ENCODE results near the gene SORBS2.

Gene SORBS2

GRCh38 chr4:185600801-185601434 lies 211.1 kb downstream of the SORBS2 start:
- no peak for DNase-seq
- intact Hi-C loops (cut with DNase I): no loop called here

GRCh38 chr4:185599553-185600243 lies 212.3 kb downstream of the SORBS2 start:
- DNase-seq: no peak
- intact Hi-C loops (cut with DNase I): loop anchor here (10.0 kb wide), 1 partner anchor 65 kb away; the partner anchor contains the start of gene PDLIM3

DNA sequence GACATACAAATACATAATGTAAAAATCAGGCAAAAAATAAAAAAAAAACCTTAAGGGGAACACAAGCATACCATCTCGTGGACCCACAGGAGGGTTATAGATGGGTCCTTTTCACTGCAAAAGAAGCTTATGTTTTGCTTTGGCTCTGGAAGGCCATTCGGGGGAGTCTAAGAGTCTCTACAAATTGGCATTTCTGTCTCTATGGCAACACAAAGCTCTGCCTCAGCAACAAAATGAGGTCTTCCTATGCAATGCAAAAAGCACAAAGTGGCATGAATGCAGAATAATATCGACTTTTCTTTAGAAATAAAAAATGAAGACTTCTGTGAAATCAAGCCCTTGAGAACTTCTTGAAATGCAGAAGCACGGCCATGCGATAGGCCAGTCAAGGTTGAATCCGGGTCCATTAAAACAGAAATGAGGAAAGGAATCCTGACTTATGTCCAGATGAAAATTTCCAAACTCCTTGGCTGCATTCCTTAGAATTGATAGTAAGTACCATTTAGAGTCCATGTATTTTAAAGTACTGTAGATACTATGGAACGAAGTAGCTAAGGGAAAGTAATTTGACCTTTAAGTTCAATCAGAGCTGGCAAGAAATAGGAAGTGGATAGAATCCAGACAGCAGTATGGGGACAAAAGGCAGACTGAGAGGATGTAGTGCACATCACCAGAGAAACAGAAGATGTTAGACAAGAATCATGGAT lies 213.0 kb downstream of the SORBS2 start:
- DNase-seq: no peak
- intact Hi-C loops (cut with DNase I): loop anchor here (10.0 kb wide), 1 partner anchor 64 kb away; the partner anchor contains the start of gene PDLIM3

DNA sequence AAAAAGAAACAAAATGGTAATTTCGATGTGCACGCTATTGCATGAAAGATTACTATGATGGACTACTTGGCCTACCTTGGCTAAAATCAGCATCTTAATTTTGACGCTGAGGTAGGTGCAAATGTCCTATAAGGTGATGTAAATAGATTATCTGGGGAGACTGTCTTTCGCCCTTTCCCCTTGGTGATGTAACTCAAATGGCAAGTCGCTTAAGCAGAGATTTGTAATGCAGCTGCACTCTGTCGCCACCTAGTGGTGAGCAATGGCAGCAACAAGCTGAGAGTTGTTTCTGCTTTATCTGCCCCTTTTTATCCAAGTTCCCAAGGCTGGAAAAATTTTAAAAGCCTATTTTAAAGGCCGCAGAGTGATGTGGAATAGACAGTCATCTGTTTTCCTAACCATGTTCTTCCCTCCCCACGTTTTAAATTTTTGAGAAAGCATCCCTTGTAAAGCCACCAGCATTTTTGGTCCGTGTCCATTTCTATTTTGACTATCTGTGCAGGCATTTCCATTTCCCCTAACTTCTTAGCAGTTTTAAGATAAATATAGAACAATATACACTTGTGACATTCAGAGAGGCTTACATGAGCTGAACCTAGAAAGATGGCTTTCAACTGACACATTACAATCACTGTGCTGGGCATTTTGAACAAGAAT lies 214.3 kb downstream of the SORBS2 start:
- intact Hi-C loops (cut with DNase I): loop anchor here (1.0 to 10.0 kb wide), 2 partner anchors 63 to 126 kb away; partner anchors contain the start of genes CCDC110 and PDLIM3

DNA sequence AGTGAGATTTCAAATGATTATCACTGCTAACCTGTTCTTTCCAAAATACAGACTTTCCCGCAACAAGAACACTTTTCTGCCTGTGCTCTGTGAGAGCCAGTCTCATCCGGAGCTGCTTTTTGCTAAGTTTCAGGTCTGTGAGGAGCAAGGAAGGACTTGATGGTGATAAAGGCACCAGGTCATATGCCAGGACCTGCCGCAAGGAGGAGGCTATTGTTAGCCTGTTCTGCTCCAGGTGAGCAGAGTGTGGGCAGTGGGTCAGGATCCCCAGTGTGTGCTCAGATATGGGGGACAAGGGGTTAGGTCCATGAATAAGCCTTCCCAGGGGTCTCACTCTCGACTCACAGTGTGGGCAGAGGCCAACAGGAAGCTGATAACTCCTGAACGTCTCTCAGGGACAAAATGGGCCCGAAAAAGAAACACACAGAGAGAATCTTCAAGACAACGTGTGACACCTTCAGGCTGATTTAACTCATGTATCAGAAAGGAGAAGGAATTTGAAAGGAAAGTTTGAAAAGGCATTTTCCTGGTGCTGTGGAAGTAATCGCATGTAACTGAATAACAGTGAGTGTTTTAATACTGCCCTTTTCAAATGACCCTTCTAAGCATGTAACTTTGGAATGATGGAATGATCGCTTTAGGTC lies 219.0 kb downstream of the SORBS2 start:
- no peak for DNase-seq
- intact Hi-C loops (cut with DNase I): loop anchor here (10.0 kb wide), 1 partner anchor 58 kb away; the partner anchor contains the start of gene PDLIM3

More for the DNA sequence above, 214.3 kb downstream of the SORBS2 start:
- DNase-seq: peak; percentile 43 to 95 (median 79)

DNA sequence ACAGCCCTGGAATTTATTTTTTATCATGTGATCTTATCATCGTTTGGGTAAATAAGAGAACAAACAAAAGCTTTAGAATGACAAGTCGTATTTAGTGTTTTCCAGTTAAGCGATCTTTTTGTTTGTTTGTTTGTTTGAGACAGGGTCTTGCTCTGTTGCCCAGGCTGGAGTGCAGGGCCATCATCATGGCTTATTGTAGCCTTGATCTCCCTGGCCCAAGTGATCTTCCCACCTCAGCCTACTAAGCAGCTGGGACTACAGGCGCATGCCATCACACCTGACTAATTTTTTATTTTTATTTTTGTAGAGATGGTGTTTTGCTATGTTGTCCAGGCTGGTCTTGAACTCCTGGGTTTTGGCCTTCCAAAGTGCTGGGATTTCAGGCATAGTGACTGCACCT lies 219.6 kb downstream of the SORBS2 start:
- no peak for DNase-seq
- intact Hi-C loops (cut with DNase I): loop anchor here (10.0 kb wide), 1 partner anchor 58 kb away; the partner anchor contains the start of gene PDLIM3

DNA sequence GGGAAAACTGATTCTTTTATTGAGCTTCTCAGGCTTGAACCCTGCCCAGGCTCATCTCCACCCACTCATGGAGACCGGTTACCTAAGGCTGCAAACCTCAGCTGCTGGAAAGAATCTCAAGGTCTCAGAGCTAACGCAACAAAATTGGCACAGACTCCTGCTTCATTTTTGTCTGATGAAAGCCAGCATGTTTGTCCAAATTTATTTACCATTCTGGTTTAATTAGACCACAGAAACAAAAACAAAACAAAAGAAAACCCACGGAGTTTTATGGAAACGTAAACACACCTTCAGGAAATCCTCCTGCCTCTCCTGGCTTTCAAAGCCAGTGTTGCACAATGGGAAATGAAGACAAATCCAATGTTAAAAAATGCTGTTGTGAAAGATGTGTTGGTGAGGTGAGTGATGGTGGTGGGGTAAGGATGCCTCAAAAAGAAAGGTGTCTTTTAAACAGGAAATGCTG lies 220.3 kb downstream of the SORBS2 start:
- intact Hi-C loops (cut with DNase I): loop anchor here (10.0 kb wide), 1 partner anchor 57 kb away; the partner anchor contains the start of gene PDLIM3
- no peak for DNase-seq

DNA sequence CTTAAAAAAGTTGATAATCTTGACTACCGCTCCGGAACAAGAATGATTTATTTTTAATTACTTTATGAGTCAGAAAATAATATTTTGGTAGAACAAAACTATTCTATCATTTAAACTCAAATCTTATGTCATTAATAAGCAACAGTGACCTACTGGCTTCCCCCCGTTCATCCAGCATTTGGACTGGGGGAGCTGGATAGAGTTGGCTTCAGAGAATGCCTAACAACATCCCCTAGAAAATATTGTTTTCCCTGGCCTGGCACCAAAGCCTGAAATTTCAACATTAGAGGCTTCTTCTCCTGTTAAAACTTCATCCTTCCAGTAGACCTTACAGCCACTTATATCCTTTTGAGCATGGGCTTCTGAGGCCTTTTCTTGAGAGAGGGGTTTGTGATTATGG lies 221.0 kb downstream of the SORBS2 start:
- no peak for DNase-seq
- intact Hi-C loops (cut with DNase I): loop anchor here (10.0 kb wide), 1 partner anchor 56 kb away; the partner anchor contains the start of gene PDLIM3

DNA sequence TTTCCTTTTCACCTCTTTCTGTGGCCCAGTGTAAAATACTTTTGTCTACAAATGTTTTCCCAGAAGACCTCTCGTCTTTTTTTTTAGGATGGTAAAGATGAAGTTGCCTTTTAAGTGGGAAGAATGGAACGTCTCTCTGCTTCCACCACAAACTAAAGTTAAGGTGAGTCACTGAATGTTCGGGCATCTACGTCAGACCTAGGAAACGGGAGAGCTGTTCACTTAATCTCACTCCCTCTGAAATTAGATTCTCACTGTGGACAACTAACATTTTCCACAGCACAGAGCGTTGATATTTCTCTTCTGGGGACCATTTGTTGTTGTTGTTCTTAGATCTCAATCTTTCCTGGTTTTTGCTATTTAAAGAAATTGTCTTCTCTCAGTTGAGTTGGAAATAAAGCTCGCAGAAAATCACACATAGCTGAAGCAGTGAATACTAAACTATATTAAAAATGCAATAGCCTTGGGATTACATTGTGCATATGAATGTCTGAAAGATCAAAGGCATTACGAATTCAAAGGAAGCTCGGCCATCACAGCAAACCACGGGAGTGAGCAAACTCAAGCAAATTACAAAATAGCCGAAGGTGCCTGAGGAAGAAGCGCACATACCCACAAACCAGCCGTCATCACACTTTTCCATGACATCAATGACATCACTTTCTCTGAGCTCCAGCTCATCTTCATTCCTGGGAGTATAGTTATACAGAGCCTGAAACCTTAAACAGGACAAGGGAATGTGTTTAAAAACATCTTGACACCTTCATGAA lies 222.7 kb downstream of the SORBS2 start:
- DNase-seq: no peak
- intact Hi-C loops (cut with DNase I): no loop called here

DNA sequence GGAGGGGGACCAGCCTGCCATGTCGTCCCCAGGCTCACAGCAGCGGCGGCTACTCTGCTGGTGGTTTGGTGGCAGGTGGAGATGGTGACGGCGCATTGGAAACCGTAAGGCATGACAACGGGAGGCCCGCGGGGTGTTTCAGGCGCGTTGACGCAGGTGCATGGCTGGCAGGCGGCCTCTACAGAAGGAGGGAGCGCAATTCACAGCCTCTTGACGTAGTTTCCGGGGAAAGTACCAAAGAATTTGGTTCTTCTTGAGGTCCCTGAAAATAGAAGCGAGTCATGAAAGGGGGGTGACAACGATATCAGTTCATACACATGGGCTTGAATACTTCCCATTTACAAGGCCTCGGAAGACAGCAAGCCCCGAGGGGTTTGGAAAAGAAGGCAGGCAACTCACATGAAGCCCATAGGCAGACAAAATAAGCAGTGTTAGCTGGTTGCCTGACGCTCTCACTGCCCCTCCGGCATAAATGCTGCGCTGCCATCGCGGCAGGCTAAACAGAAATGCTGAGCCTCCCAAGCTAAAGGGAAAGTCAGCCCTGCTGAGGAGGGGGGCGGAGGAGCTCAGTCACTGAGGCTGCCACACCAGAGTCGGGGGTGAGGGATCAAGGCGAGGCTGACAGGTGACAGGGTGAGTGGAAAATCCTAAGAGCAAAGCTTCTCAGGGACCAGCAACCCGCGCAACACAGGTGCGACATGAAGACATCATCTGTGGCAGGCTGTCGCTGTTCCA lies 224.4 kb downstream of the SORBS2 start:
- intact Hi-C loops (cut with DNase I): no loop called here
- peak in 1 of 10 donors; percentile 84 for DNase-seq

GRCh38 chr4:185587030-185587426 lies 225.0 kb downstream of the SORBS2 start:
- no peak for DNase-seq
- intact Hi-C loops (cut with DNase I): no loop called here

DNA sequence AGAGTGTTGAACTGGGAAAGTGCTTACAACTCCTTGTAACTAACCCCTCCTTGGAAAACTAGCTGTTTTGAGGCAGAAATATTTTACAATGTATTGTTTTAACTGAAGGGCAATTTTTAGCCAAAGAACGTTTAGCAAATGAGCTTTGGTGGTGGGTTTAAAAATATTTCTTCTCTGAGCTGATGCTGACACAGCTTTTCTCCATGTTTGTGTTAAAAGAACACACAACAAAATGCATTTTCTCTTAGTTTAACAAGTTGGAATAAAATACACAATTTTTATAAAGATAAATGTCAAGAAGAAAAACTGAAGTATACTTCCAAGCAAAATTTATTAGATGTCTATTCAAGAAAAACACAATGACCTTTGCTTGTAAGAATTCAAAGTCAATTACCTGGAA lies 226.8 kb downstream of the SORBS2 start:
- intact Hi-C loops (cut with DNase I): no loop called here
- DNase-seq: no peak

DNA sequence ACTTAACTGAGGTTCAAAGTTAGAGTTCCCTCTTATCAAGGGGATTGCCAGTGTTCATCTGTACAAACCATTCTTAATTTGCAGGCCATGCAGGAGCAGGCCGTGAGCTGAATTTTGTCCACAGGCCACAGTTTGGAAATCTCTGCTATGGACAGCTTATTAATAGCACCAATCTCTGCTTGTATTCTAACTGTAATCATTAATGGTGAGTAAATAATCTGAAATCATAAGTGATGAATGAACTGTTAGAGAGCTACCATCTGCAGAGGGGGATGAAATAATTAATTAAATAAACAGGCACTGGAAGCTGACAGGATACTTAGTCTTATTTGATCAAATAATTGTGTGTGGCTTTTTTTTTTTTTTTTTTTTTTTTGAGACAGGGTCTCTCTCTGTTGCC lies 228.2 kb downstream of the SORBS2 start:
- intact Hi-C loops (cut with DNase I): no loop called here
- no peak for DNase-seq

DNA sequence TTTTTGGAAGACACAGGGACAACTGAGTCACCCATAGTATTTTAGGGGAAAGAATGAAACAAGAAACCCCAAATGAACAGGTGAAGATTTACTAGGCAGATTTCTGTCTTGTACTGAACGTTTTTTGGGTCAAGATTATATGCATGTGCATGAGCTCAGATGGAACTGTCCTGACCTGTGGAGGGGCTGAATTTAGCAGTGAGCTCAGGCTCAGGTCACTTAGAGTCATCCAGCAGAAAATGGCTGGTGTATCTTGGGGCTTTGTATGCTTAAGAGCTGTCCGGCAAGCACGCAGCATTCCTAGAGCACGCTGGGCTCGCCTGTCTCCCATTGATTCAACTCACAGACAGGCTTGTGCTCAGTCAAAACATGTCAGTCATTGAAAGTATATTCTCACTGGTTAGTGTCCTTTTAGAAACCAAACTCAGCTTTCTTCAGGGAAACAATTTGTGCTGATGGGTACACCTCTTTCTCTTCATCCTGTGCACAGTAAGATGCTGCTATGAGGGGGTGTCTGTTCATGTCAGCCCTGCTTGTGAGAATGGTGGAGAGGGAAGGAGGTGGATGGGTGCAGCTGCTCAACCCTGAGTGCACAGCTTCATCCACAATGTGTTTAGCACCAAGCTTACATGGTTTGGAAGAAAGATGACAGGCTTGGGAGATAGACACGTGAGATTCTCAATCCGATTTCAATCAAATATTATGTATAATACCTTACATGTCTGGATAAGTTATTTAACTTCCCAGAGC lies 229.2 kb downstream of the SORBS2 start:
- DNase-seq: no peak
- intact Hi-C loops (cut with DNase I): no loop called here

- no peak for DNase-seq
- intact Hi-C loops (cut with DNase I): no loop called here
These were observed 231.3 kb downstream of the SORBS2 start for GRCh38 chr4:185580699-185581098.

DNA sequence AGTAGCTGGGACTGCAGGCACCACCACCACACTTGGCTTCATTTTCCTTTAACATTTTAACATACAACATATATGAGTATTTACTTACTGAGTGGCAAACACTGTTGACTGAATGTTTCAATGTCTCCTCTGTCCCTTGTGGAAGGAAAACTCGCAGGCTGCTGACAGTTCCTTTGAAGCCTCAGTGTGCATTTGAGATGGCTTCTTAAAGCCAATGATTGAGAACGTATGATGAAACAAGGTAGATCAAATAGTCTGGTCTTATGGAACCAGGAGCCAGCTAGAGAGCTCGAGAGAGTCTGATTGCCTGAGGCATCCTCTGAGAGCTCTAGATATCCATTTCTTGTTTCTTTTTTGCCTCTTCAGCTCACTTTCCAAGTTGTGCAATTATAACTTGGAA lies 233.7 kb downstream of the SORBS2 start:
- intact Hi-C loops (cut with DNase I): no loop called here
- no peak for DNase-seq

GRCh38 chr4:185576962-185577950 lies 234.7 kb downstream of the SORBS2 start:
- intact Hi-C loops (cut with DNase I): no loop called here
- DNase-seq: no peak

Data from posterior cingulate gyrus (tissue), 11 donors.